Measurements from ENCODE around the gene GALP.

The GALP gene

GRCh38 chr19:56142087-56142787 lies 33.6 kb upstream of the GALP start:
- H3K4me2 ChIP-seq (ENCODE audit: low read depth, low read length, poor library complexity, severe bottlenecking): peak overlapping the region; percentile 87
- no peaks in the 10 kb centered on the region for H3K9me2 ChIP-seq (replicated peaks; ENCODE audit: low read depth, low read length)
- peak overlapping the region; percentile 85 for H3K4me3 ChIP-seq (ENCODE audit: low read length, poor library complexity, severe bottlenecking)
- peak overlapping the region; percentile 46; the same call in 1 of the 2 replicates for H2AFZ ChIP-seq (ENCODE audit: low read length)
- no peaks in the 10 kb centered on the region for H3K27me3 ChIP-seq (ENCODE audit: insufficient read depth, low read length, poor library complexity, severe bottlenecking)
- H3K4me1 ChIP-seq (ENCODE audit: insufficient read depth, low read length, poor library complexity, severe bottlenecking): peaks cover 39% of the 10 kb centered on the region
- peaks cover 3% of the 10 kb centered on the region; the same call in 1 of the 2 replicates for H3F3A ChIP-seq (ENCODE audit: low read depth)
- no peak for TF ChIP-seq CTCF (conservative IDR thresholded peaks at IDR 0.05; ENCODE audit: low read length)
- TF ChIP-seq EZH2phosphoT487 (IDR thresholded peaks at IDR 0.05; ENCODE audit: borderline replicate concordance): no peak
- no peaks in the 10 kb centered on the region for H3K9me3 ChIP-seq (ENCODE audit: insufficient read depth, low read depth, low read length)
- peak overlapping the region; percentile 77 for H3K9ac ChIP-seq (ENCODE audit: low read depth, low read length, poor library complexity, severe bottlenecking)
- peaks cover 23% of the 10 kb centered on the region for H4K20me1 ChIP-seq (ENCODE audit: insufficient read depth, low read length, poor library complexity, severe bottlenecking)
- 0 out of 2 replicates have a peak, but pooled peaks cover 3% of the 10 kb centered on the region for H3K36me3 ChIP-seq (ENCODE audit: insufficient read depth, low read length)
- peaks cover 41% of the 10 kb centered on the region for H3K79me2 ChIP-seq (ENCODE audit: insufficient read depth, low read length)

- H3K9me2 ChIP-seq (replicated peaks; ENCODE audit: low read depth, low read length): no peaks in the 10 kb centered on the region
- peaks cover 41% of the 10 kb centered on the region for H3K79me2 ChIP-seq (ENCODE audit: insufficient read depth, low read length)
- H3K4me2 ChIP-seq (ENCODE audit: low read depth, low read length, poor library complexity, severe bottlenecking): peak overlapping the region; percentile 87
- peak overlapping the region; percentile 77 for H3K9ac ChIP-seq (ENCODE audit: low read depth, low read length, poor library complexity, severe bottlenecking)
- peak overlapping the region; percentile 85 for H3K4me3 ChIP-seq (ENCODE audit: low read length, poor library complexity, severe bottlenecking)
- H3K27me3 ChIP-seq (ENCODE audit: insufficient read depth, low read length, poor library complexity, severe bottlenecking): no peaks in the 10 kb centered on the region
- peaks cover 23% of the 10 kb centered on the region for H4K20me1 ChIP-seq (ENCODE audit: insufficient read depth, low read length, poor library complexity, severe bottlenecking)
- peaks cover 3% of the 10 kb centered on the region; the same call in 1 of the 2 replicates for H3F3A ChIP-seq (ENCODE audit: low read depth)
- no peaks in the 10 kb centered on the region for H3K9me3 ChIP-seq (ENCODE audit: insufficient read depth, low read depth, low read length)
- no peak overlapping the region for H2AFZ ChIP-seq (ENCODE audit: low read length)
- peaks cover 7% of the 10 kb centered on the region; the same call in 1 of the 2 replicates for H3K36me3 ChIP-seq (ENCODE audit: insufficient read depth, low read length)
- TF ChIP-seq CTCF (conservative IDR thresholded peaks at IDR 0.05; ENCODE audit: low read length): no peak
- no peak for TF ChIP-seq EZH2phosphoT487 (IDR thresholded peaks at IDR 0.05; ENCODE audit: borderline replicate concordance)
- H3K4me1 ChIP-seq (ENCODE audit: insufficient read depth, low read length, poor library complexity, severe bottlenecking): peaks cover 39% of the 10 kb centered on the region
Observed at GRCh38 chr19:56142897-56143434, 32.8 kb upstream of the GALP start.

- no peak overlapping the region for H2AFZ ChIP-seq (ENCODE audit: low read length)
- H3K27me3 ChIP-seq (ENCODE audit: insufficient read depth, low read length, poor library complexity, severe bottlenecking): no peaks in the 10 kb centered on the region
- peak overlapping the region; percentile 85 for H3K4me3 ChIP-seq (ENCODE audit: low read length, poor library complexity, severe bottlenecking)
- H3K9me3 ChIP-seq (ENCODE audit: insufficient read depth, low read depth, low read length): no peaks in the 10 kb centered on the region
- peak; percentile 41 for TF ChIP-seq CTCF (conservative IDR thresholded peaks at IDR 0.05; ENCODE audit: low read length)
- TF ChIP-seq EZH2phosphoT487 (IDR thresholded peaks at IDR 0.05; ENCODE audit: borderline replicate concordance): no peak
- H3K79me2 ChIP-seq (ENCODE audit: insufficient read depth, low read length): peaks cover 41% of the 10 kb centered on the region
- peaks cover 3% of the 10 kb centered on the region; the same call in 1 of the 2 replicates for H3F3A ChIP-seq (ENCODE audit: low read depth)
- peaks cover 39% of the 10 kb centered on the region for H3K4me1 ChIP-seq (ENCODE audit: insufficient read depth, low read length, poor library complexity, severe bottlenecking)
- no peaks in the 10 kb centered on the region for H3K9me2 ChIP-seq (replicated peaks; ENCODE audit: low read depth, low read length)
- H3K9ac ChIP-seq (ENCODE audit: low read depth, low read length, poor library complexity, severe bottlenecking): peak overlapping the region; percentile 37
- H3K4me2 ChIP-seq (ENCODE audit: low read depth, low read length, poor library complexity, severe bottlenecking): peak overlapping the region; percentile 87
- H4K20me1 ChIP-seq (ENCODE audit: insufficient read depth, low read length, poor library complexity, severe bottlenecking): peaks cover 23% of the 10 kb centered on the region
- peaks cover 7% of the 10 kb centered on the region; the same call in 1 of the 2 replicates for H3K36me3 ChIP-seq (ENCODE audit: insufficient read depth, low read length)
Observed at GRCh38 chr19:56144376-56144775, 31.4 kb upstream of the GALP start.

Measured in Loucy (cell line).